ENCODE measurements around the gene MTG1.

The MTG1 gene

GRCh38 chr10:133394801-133395221 is 854 bp downstream of the MTG1 start:
- DNase-seq (ENCODE audit: insufficient read length, low spot score) (no peak), FAIRE-seq (no peak)
- no peak for TF ChIP-seq CTCF (IDR thresholded peaks at IDR 0.05; ENCODE audit: insufficient read depth, missing control alignments)

- FAIRE-seq (no peak), DNase-seq (ENCODE audit: insufficient read length, low spot score) (no peak)
- TF ChIP-seq CTCF (IDR thresholded peaks at IDR 0.05; ENCODE audit: insufficient read depth, missing control alignments), result no peak
Observed at GRCh38 chr10:133396035-133396624, 2.2 kb downstream of the MTG1 start.

GRCh38 chr10:133397938-133398337 is 4.0 kb downstream of the MTG1 start:
- DNase-seq (ENCODE audit: insufficient read length, low spot score), result no peak
- FAIRE-seq, result no peak
- TF ChIP-seq CTCF (IDR thresholded peaks at IDR 0.05; ENCODE audit: insufficient read depth, missing control alignments), result no peak

GRCh38 chr10:133399123-133399601 is 5.2 kb downstream of the MTG1 start:
- TF ChIP-seq CTCF (IDR thresholded peaks at IDR 0.05; ENCODE audit: insufficient read depth, missing control alignments), result no peak
- FAIRE-seq, result no peak
- no peak for DNase-seq (ENCODE audit: insufficient read length, low spot score)

- FAIRE-seq, result no peak
Observed at GRCh38 chr10:133400624-133401424, 6.9 kb downstream of the MTG1 start.

GRCh38 chr10:133401500-133401899 is 7.5 kb downstream of the MTG1 start:
- TF ChIP-seq CTCF (IDR thresholded peaks at IDR 0.05; ENCODE audit: insufficient read depth, missing control alignments), result no peak
- FAIRE-seq (no peak), DNase-seq (ENCODE audit: insufficient read length, low spot score) (no peak)

More at GRCh38 chr10:133400624-133401424, 6.9 kb downstream of the MTG1 start:
- DNase-seq (ENCODE audit: insufficient read length, low spot score), result no peak
- no peak for TF ChIP-seq CTCF (IDR thresholded peaks at IDR 0.05; ENCODE audit: insufficient read depth, missing control alignments)
